Lung (tissue), 12 donors: ENCODE results near the gene S100PBP. TPM values are rescaled to one million over a fixed set of nuclear protein-coding genes. Genes with fewer than 3 reads are reported as not detected.

Experiments used
- ATAC-seq: fragments of 200-7000 bp; cut with Tn5 transposase; one replicate; pipeline ENCODE4 v1.9.1; 2020; ENCODE audit warnings: moderate number of reproducible peaks; ENCODE audit not compliant: insufficient read depth, low FRiP score
- DNase-seq, 3 donors: peaks; one replicate each; pipeline ENCODE4 v3.0.0-alpha.2; 2013 to 2017
- H3K27ac ChIP-seq, 2 donors: one replicate each; pipeline ENCODE4 v1.5.1; 2013; ENCODE audit warnings: mild to moderate bottlenecking in 2 of 2, moderate library complexity in 2 of 2, control low read depth in 1 of 2, inconsistent platforms in 1 of 2, low read depth in 1 of 2, low read length in 1 of 2
- H3K27me3 ChIP-seq, 3 donors: one replicate each; pipeline ENCODE4 v1.5.1; 2013; ENCODE audit warnings: low read length in 2 of 3; ENCODE audit not compliant: control insufficient read depth in 3 of 3, insufficient read depth in 3 of 3
- H3K36me3 ChIP-seq, 4 donors: one replicate each; pipeline ENCODE4 v1.5.1; 2013; ENCODE audit warnings: low read length in 4 of 4, mild to moderate bottlenecking in 1 of 4, moderate library complexity in 1 of 4; ENCODE audit not compliant: control insufficient read depth in 4 of 4, insufficient read depth in 4 of 4
- H3K4me1 ChIP-seq, 5 donors: one replicate each; pipeline ENCODE4 v1.5.1; 2013; ENCODE audit warnings: low read length in 5 of 5, mild to moderate bottlenecking in 2 of 5, moderate library complexity in 1 of 5; ENCODE audit not compliant: control insufficient read depth in 5 of 5, insufficient read depth in 5 of 5
- H3K4me3 ChIP-seq: one replicate; pipeline ENCODE4 v1.5.1; 2013; ENCODE audit warnings: mild to moderate bottlenecking, control low read depth, moderate library complexity
- H3K9ac ChIP-seq, 2 donors: one replicate each; pipeline ENCODE4 v1.5.1; 2013; ENCODE audit warnings: low read length in 2 of 2, control low read depth in 1 of 2; ENCODE audit not compliant: insufficient read depth in 1 of 2
- H3K9me3 ChIP-seq, 4 donors: one replicate each; pipeline ENCODE4 v1.5.1; 2013; ENCODE audit warnings: low read length in 3 of 4, mild to moderate bottlenecking in 1 of 4, moderate library complexity in 1 of 4; ENCODE audit not compliant: control insufficient read depth in 4 of 4, insufficient read depth in 3 of 4
- CTCF ChIP-seq: IDR thresholded peaks from 2 replicates; pipeline ENCODE4 v1.5.1; 2012; ENCODE audit warnings: mild to moderate bottlenecking; ENCODE audit errors: control extremely low read depth, extremely low read depth
- WGBS, 2 donors: extraction: QIAGEN DNeasy Blood & Tissue Kit; methylation state at CpG; one replicate each; pipeline ENCODE4 v1.1.7; 2013; 5-methylcytosine and 5-hydroxymethylcytosine counted together
- polyA plus RNA-seq, 2 donors: library from polyadenylated mRNA; stranded (reverse); fragments of 200-250 nt; gene quantifications; one replicate each; pipeline ENCODE4 v1.2.1, GENCODE V29; 2013
- total RNA-seq, 2 donors: library from RNA; depleted of rRNA in 1 of 2; stranded (reverse); fragments of >200 nt in 1 of 2; gene quantifications; one replicate each; pipeline ENCODE4 v1.2.1, GENCODE V29; 2014 to 2021
- donor health status: control.
- donor health status: control.
- donor health status: Bipolar disorder and iron deficiency.
- donor health status: healthy.
- donor health status: DM: yes; HTN: yes; CAD: no.

The S100PBP gene
- total and polyA plus RNA-seq, 4 donors: 7.4 to 56.6 (median 20.9) TPM

- no peaks in the 10 kb centered on the region for H3K9me3 ChIP-seq
- no peak for DNase-seq
- no peak overlapping the region for H3K4me3 ChIP-seq
- H3K9ac ChIP-seq: no peak overlapping the region
- ATAC-seq: no peak
- 96% methylated on average over 7 of the region's 7 CpGs for WGBS, 2 donors
- peaks cover 0 to 9% (median 0%) of the 10 kb centered on the region in 4 donors for H3K36me3 ChIP-seq
- peaks cover 0 to 6% (median 0%) of the 10 kb centered on the region in 3 donors for H3K27me3 ChIP-seq
- no peak overlapping the region for H3K27ac ChIP-seq
- no peak for TF ChIP-seq CTCF
- peaks cover 0 to 29% (median 0%) of the 10 kb centered on the region in 5 donors for H3K4me1 ChIP-seq
These were observed 50.2 kb downstream of the S100PBP start for GRCh38 chr1:32867671-32868070.

GRCh38 chr1:32868085-32868484, 50.6 kb downstream of the S100PBP start:
- ATAC-seq: no peak
- TF ChIP-seq CTCF: no peak
- 95 to 97% methylated on average over 13 of the region's 13 CpGs for WGBS, 2 donors
- H3K27ac ChIP-seq: no peak overlapping the region
- H3K4me1 ChIP-seq: peaks cover 0 to 32% (median 0%) of the 10 kb centered on the region in 5 donors
- H3K9ac ChIP-seq: no peak overlapping the region
- peaks cover 0 to 6% (median 0%) of the 10 kb centered on the region in 3 donors for H3K27me3 ChIP-seq
- H3K4me3 ChIP-seq: no peak overlapping the region
- DNase-seq: no peak
- H3K36me3 ChIP-seq: peaks cover 0 to 8% (median 0%) of the 10 kb centered on the region in 4 donors
- H3K9me3 ChIP-seq: no peaks in the 10 kb centered on the region

GRCh38 chr1:32868806-32869455, 51.5 kb downstream of the S100PBP start:
- TF ChIP-seq CTCF: no peak
- ATAC-seq (no peak), DNase-seq (no peak)
- H3K36me3 ChIP-seq: peaks cover 0 to 8% (median 0%) of the 10 kb centered on the region in 4 donors
- H3K27me3 ChIP-seq: peaks cover 0 to 6% (median 0%) of the 10 kb centered on the region in 3 donors
- 98% methylated on average over 9 of the region's 9 CpGs for WGBS, 2 donors
- H3K27ac ChIP-seq: no peak overlapping the region
- no peak overlapping the region for H3K4me3 ChIP-seq
- H3K9ac ChIP-seq: no peak overlapping the region
- H3K4me1 ChIP-seq: peaks cover 0 to 32% (median 0%) of the 10 kb centered on the region in 5 donors
- no peaks in the 10 kb centered on the region for H3K9me3 ChIP-seq
